SK-N-SH (cell line): Measurements from ENCODE around the gene GRAMD2B. TPM values are rescaled to one million over a fixed set of nuclear protein-coding genes. Genes with fewer than 3 reads are reported as not detected.

ENCODE experiments used
- CTCF ChIA-PET: fragments of 300-600, 350-600 bp; formaldehyde crosslinking; extraction: SDS; loops from one replicate; lab custom pipeline; 2021; lab: Yijun Ruan, JAX
- POLR2A ChIA-PET: fragments of 350-600 bp; sonication (Branson Sonifier 250); formaldehyde crosslinking; extraction: SDS; loops from one replicate; lab custom pipeline; 2020; ENCODE audit warnings: antibody characterized with exemption, inconsistent platforms; lab: Yijun Ruan, JAX
- DNase-seq: peaks from one replicate; pipeline ENCODE4 v3.0.0; 2012
- H2AFZ ChIP-seq: fragments of 200-600 bp; sonication (generic); 2 replicates; pipeline ENCODE4 v1.8.1; 2016; ENCODE audit warnings: antibody characterized with exemption, mild to moderate bottlenecking, low read depth
- H3F3A ChIP-seq: fragments of 200-600 bp; sonication (generic); replicated peaks from 2 replicates; pipeline ENCODE3; 2016; ENCODE audit warnings: antibody characterized with exemption, mild to moderate bottlenecking; ENCODE audit not compliant: insufficient read depth
- H3K27ac ChIP-seq, 2 experiments: fragments of 200-500 bp in 1 of 2; fragments of 200-600 bp in 1 of 2; sonication (Bioruptor generic) in 1 of 2; sonication (generic), shearing (Covaris generic) in 1 of 2; 2 replicates each; pipeline versions ENCODE4 v1.5.1 to v1.6.1; 2014 to 2016; ENCODE audit warnings: low read depth in 2 of 2, inconsistent platforms in 1 of 2, low read length in 1 of 2, mild to moderate bottlenecking in 1 of 2, mixed read lengths in 1 of 2
- H3K27me3 ChIP-seq: fragments of 200-600 bp; sonication (generic), shearing (Covaris generic); 2 replicates; pipeline ENCODE4 v1.6.1; 2016; ENCODE audit warnings: mixed run types; ENCODE audit not compliant: insufficient read depth
- H3K36me3 ChIP-seq, 2 experiments: fragments of 200-500 bp in 1 of 2; fragments of 200-600 bp in 1 of 2; sonication (Bioruptor generic) in 1 of 2; sonication (generic) in 1 of 2; replicated peaks in 1 of 2; 2 replicates each; pipeline versions ENCODE3 to v1.5.1; 2014 to 2016; ENCODE audit warnings: low read length in 1 of 2, mild to moderate bottlenecking in 1 of 2; ENCODE audit not compliant: insufficient read depth in 2 of 2, control insufficient read depth in 1 of 2
- H3K4me1 ChIP-seq, 2 experiments: fragments of 200-500 bp in 1 of 2; fragments of 200-600 bp in 1 of 2; sonication (Bioruptor generic) in 1 of 2; sonication (generic), shearing (Covaris generic) in 1 of 2; 2 replicates each; pipeline versions ENCODE4 v1.5.1 to v1.6.1; 2014 to 2016; ENCODE audit warnings: low read depth in 1 of 2, low read length in 1 of 2, mixed run types in 1 of 2; ENCODE audit not compliant: insufficient read depth in 2 of 2, control insufficient read depth in 1 of 2
- H3K4me2 ChIP-seq: fragments of 200-600 bp; sonication (generic), shearing (Covaris generic); 2 replicates; pipeline ENCODE4 v1.6.1; 2017; ENCODE audit warnings: mixed run types
- H3K4me3 ChIP-seq, 2 experiments: fragments of 200-500 bp in 1 of 2; fragments of 200-600 bp in 1 of 2; sonication (Bioruptor generic) in 1 of 2; sonication (generic), shearing (Covaris generic) in 1 of 2; 2 replicates each; pipeline versions ENCODE4 v1.5.1 to v1.8.1; 2014 to 2016; ENCODE audit warnings: low read depth in 2 of 2, inconsistent platforms in 1 of 2, low read length in 1 of 2, mild to moderate bottlenecking in 1 of 2, mixed read lengths in 1 of 2, moderate library complexity in 1 of 2
- H3K79me2 ChIP-seq: fragments of 200-600 bp; sonication (generic); 2 replicates; pipeline ENCODE4 v1.8.1; 2017; ENCODE audit warnings: mild to moderate bottlenecking; ENCODE audit not compliant: insufficient read depth
- H3K9ac ChIP-seq: fragments of 200-600 bp; sonication (generic); 2 replicates; pipeline ENCODE4 v1.6.1; 2017; ENCODE audit warnings: mixed run types
- H3K9me2 ChIP-seq: fragments of 200-600 bp; sonication (generic); 2 replicates; pipeline ENCODE4 v1.6.1; 2017; ENCODE audit warnings: mixed run types
- H3K9me3 ChIP-seq: fragments of 200-600 bp; sonication (generic); 2 replicates; pipeline ENCODE4 v1.6.1; 2017; ENCODE audit warnings: mixed run types, mild to moderate bottlenecking, moderate library complexity
- H4K20me1 ChIP-seq: fragments of 200-600 bp; sonication (generic); 2 replicates; pipeline ENCODE4 v1.6.1; 2017; ENCODE audit warnings: mild to moderate bottlenecking, mixed run types; ENCODE audit not compliant: insufficient read depth
- CTCF ChIP-seq: fragments of 200-600 bp; sonication (generic); IDR thresholded peaks from 2 replicates; pipeline ENCODE4 v1.6.1; 2017; ENCODE audit warnings: antibody characterized with exemption, mild to moderate bottlenecking, moderate library complexity
- GATA2 ChIP-seq: sonication (generic); formaldehyde crosslinking; IDR thresholded peaks from 2 replicates; pipeline ENCODE4 v1.5.0; 2020; ENCODE audit warnings: mild to moderate bottlenecking, missing genetic modification reagents
- IRF3 ChIP-seq: fragments of 150-350 bp; IDR thresholded peaks from 2 replicates; pipeline ENCODE4 v1.6.1; 2016; ENCODE audit warnings: mild to moderate bottlenecking, low read depth, low read length
- MAX ChIP-seq: IDR thresholded peaks from 2 replicates; pipeline ENCODE4 v1.4.0; 2012; ENCODE audit warnings: low read depth
- PBX3 ChIP-seq: IDR thresholded peaks from 2 replicates; pipeline ENCODE4; 2012
- POLR2AphosphoS5 ChIP-seq: IDR thresholded peaks from 2 replicates; pipeline ENCODE4 v1.6.1; 2012; ENCODE audit warnings: low read depth, low read length
- RAD21 ChIP-seq: IDR thresholded peaks from 2 replicates; pipeline ENCODE4 v1.6.1; 2012; ENCODE audit warnings: mild to moderate bottlenecking, low read length
- RCOR1 ChIP-seq: fragments of 150-350 bp; IDR thresholded peaks from 2 replicates; pipeline ENCODE4 v1.6.1; 2017; ENCODE audit warnings: antibody characterized with exemption, low read length
- REST ChIP-seq: IDR thresholded peaks from 2 replicates; pipeline ENCODE4 v1.6.1; 2012; ENCODE audit warnings: mild to moderate bottlenecking, low read depth, low read length, moderate library complexity
- RFX5 ChIP-seq: IDR thresholded peaks from 2 replicates; pipeline ENCODE4 v1.6.1; 2012; ENCODE audit warnings: mild to moderate bottlenecking, improper control_type of control experiment, low read length
- RXRA ChIP-seq: IDR thresholded peaks from 2 replicates; pipeline ENCODE4 v1.4.0; 2012; ENCODE audit warnings: low read depth, mild to moderate bottlenecking, borderline replicate concordance
- SMC3 ChIP-seq: IDR thresholded peaks from 2 replicates; pipeline ENCODE4 v1.6.1; 2012; ENCODE audit warnings: low read depth, low read length, improper control_type of control experiment
- TAF1 ChIP-seq: IDR thresholded peaks from 2 replicates; pipeline ENCODE4 v1.6.1; 2012; ENCODE audit warnings: low read depth, mild to moderate bottlenecking, low read length, moderate library complexity, borderline replicate concordance
- TCF12 ChIP-seq: IDR thresholded peaks from 2 replicates; pipeline ENCODE4 v1.4.0; 2012
- USF1 ChIP-seq: IDR thresholded peaks from 2 replicates; pipeline ENCODE4 v1.4.0; 2012; ENCODE audit warnings: low read depth, borderline replicate concordance
- YY1 ChIP-seq: IDR thresholded peaks from 2 replicates; pipeline ENCODE4 v1.4.0; 2012; ENCODE audit warnings: low read depth, mild to moderate bottlenecking
- WGBS: methylation state at CpG from one replicate; pipeline ENCODE4 v1.1.6; 2017; ENCODE audit warnings: low lambda C conversion rate; 5-methylcytosine and 5-hydroxymethylcytosine counted together
- polyA plus RNA-seq, 3 experiments: library from polyadenylated mRNA; depleted of rRNA; stranded (reverse); fragments of >200 nt; gene quantifications; 2 replicates each; pipeline ENCODE4 v1.2.3, GENCODE V29; 2012

The GRAMD2B gene
- polyA plus RNA-seq, 1 of the 3 experiments (the other 2 are of a cell fraction): 16.0 TPM

GRCh38 chr5:126536874-126537273 is 113.7 kb downstream of the GRAMD2B start:
- Histone ChIP-seq H3F3A (no peaks in the 10 kb centered on the region), H4K20me1 (no peaks in the 10 kb centered on the region), H3K4me2 (no peak overlapping the region), H3K9me2 (no peaks in the 10 kb centered on the region), H3K4me3 (no peak overlapping the region), H3K36me3 (no peaks in the 10 kb centered on the region), H3K79me2 (no peaks in the 10 kb centered on the region), H3K9ac (no peak overlapping the region), H2AFZ (peak overlapping the region; percentile 42; the same call in 1 of the 2 replicates), H3K27ac (no peak overlapping the region), H3K9me3 (no peaks in the 10 kb centered on the region), H3K4me1 (peaks cover 0 to 1% of the 10 kb centered on the region in 2 experiments; a peak in 1 of 4 replicates), H3K27me3 (no peaks in the 10 kb centered on the region)
- WGBS: 84% methylated on average over 3 of the region's 3 CpGs
- CTCF ChIA-PET: interaction anchor here (1.1 kb wide), 1 partner anchor 181 kb away, joined by 3 read pairs; no protein-coding TSS in a partner anchor
- POLR2A ChIA-PET: no interaction called here
- peak; percentile 17; the same call in 1 of the 2 replicates for TF ChIP-seq CTCF
- no peak for TF ChIP-seq POLR2AphosphoS5
- DNase-seq: no peak

GRCh38 chr5:126538579-126538978 is 115.4 kb downstream of the GRAMD2B start:
- Histone ChIP-seq H3K27me3 (no peaks in the 10 kb centered on the region), H3K79me2 (no peaks in the 10 kb centered on the region), H2AFZ (no peak overlapping the region), H3F3A (no peaks in the 10 kb centered on the region), H3K36me3 (no peaks in the 10 kb centered on the region), H3K9me2 (no peaks in the 10 kb centered on the region), H3K4me3 (no peak overlapping the region), H3K27ac (peak overlapping the region in 1 of 2 experiments; percentile 66; a peak in 2 of 4 replicates), H3K4me2 (no peak overlapping the region), H3K9me3 (no peaks in the 10 kb centered on the region), H4K20me1 (no peaks in the 10 kb centered on the region), H3K4me1 (no peaks in the 10 kb centered on the region), H3K9ac (0 out of 2 replicates have a peak overlapping the region, but pooled peaks have one; percentile 27)
- ChIA-PET CTCF (interaction anchor here (0.6 to 6.2 kb wide), 20 partner anchors 8 to 1125 kb away, joined by 3 to 39 read pairs (median 3); no protein-coding TSS in a partner anchor), POLR2A (no interaction called here)
- DNase-seq: no peak
- 92% methylated on average over 1 of the region's 1 CpG for WGBS
- TF ChIP-seq YY1: no peak
- no peak for TF ChIP-seq SMC3
- TF ChIP-seq REST: no peak
- no peak for TF ChIP-seq TCF12
- TF ChIP-seq PBX3: no peak
- TF ChIP-seq RXRA: no peak
- TF ChIP-seq RAD21: no peak
- no peak for TF ChIP-seq RFX5
- TF ChIP-seq RCOR1: no peak
- TF ChIP-seq TAF1: no peak
- TF ChIP-seq USF1: no peak
- no peak for TF ChIP-seq GATA2 (CRISPR knock-in tag)
- TF ChIP-seq CTCF: no peak
- no peak for TF ChIP-seq IRF3
- TF ChIP-seq MAX: no peak
